ENCODE measurements around the gene H1-8.

GRCh38 chr3:129574206-129574605 lies 31.2 kb downstream of the H1-8 start:
- TF ChIP-seq POLR2A (IDR thresholded peaks at IDR 0.05) = no peak
- no peak for TF ChIP-seq CTCF (IDR thresholded peaks at IDR 0.05 in 4 of 5, conservative IDR thresholded peaks at IDR 0.05 in 1 of 5)

All from gastrocnemius medialis (tissue), 4 donors.